Measurements from ENCODE around the gene ST6GALNAC3. TPM values are rescaled to one million over a fixed set of nuclear protein-coding genes. Genes with fewer than 3 reads are reported as not detected.
"Not testable (repeated sequence)": the region's sequence is repeated elsewhere in the genome, so short reads cannot be mapped to it uniquely, and the experiment has no call there.

ST6GALNAC3 gene
- total RNA-seq, 2 experiments from 2014 or later, result 0.50 to 1.2 TPM

DNA sequence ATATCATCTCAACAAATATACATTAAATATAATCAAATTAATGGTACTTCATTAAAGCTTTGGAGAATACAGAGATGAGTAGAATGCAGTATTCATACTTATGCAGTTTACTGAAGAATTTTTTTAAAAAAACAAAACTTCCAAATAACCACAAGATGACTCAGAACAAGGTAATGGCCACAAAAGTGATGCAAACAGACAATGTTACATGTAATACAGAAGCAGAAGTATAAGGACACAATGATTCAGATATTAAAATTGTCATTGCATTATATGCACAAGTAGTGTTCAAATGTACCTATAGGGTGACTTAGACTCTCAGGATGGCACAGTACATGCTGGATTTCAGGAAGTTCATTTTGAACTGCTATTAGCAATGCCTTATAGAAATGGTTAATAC is 565.5 kb downstream of the ST6GALNAC3 start:
- ChIA-PET CTCF (ENCODE audit: unreplicated experiment) (no interaction called here), POLR2A (no interaction called here)
- Histone ChIP-seq H3K9me2 (ENCODE audit: insufficient read depth, low read length) (no peaks in the 10 kb centered on the region), H2AFZ (ENCODE audit: low read length) (no peak overlapping the region), H3K36me3 (ENCODE audit: insufficient read depth, low read length) (no peaks in the 10 kb centered on the region), H3K79me2 (ENCODE audit: insufficient read depth, low read depth, low read length) (no peaks in the 10 kb centered on the region), H3K4me3 (ENCODE audit: low read depth, low read length, poor library complexity, severe bottlenecking) (no peak overlapping the region), H3K4me2 (ENCODE audit: low read length) (no peak overlapping the region), H3K4me1 (ENCODE audit: insufficient read depth, low read length, poor library complexity, severe bottlenecking) (no peaks in the 10 kb centered on the region), H4K20me1 (ENCODE audit: insufficient read depth, low read length) (no peaks in the 10 kb centered on the region), H3K27ac (ENCODE audit: low read depth, low read length, poor library complexity, severe bottlenecking) (no peak overlapping the region), H3K9me3 (ENCODE audit: low read length) (no peaks in the 10 kb centered on the region)
- no peak for DNase-seq (ENCODE audit: low spot score)
- TF ChIP-seq, protein P1, sequence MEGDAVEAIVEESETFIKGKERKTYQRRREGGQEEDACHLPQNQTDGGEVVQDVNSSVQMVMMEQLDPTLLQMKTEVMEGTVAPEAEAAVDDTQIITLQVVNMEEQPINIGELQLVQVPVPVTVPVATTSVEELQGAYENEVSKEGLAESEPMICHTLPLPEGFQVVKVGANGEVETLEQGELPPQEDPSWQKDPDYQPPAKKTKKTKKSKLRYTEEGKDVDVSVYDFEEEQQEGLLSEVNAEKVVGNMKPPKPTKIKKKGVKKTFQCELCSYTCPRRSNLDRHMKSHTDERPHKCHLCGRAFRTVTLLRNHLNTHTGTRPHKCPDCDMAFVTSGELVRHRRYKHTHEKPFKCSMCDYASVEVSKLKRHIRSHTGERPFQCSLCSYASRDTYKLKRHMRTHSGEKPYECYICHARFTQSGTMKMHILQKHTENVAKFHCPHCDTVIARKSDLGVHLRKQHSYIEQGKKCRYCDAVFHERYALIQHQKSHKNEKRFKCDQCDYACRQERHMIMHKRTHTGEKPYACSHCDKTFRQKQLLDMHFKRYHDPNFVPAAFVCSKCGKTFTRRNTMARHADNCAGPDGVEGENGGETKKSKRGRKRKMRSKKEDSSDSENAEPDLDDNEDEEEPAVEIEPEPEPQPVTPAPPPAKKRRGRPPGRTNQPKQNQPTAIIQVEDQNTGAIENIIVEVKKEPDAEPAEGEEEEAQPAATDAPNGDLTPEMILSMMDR (conservative IDR thresholded peaks at IDR 0.05; ENCODE audit: low read length), result no peak
- TF ChIP-seq EZH2phosphoT487 (IDR thresholded peaks at IDR 0.05; ENCODE audit: borderline replicate concordance, low read depth, low read length), result no peak
- BruUV-seq (replicated peaks), result no TSS peak
- intact Hi-C loops (cut with micrococcal nuclease; ENCODE audit: unreplicated experiment), result no loop called here

DNA sequence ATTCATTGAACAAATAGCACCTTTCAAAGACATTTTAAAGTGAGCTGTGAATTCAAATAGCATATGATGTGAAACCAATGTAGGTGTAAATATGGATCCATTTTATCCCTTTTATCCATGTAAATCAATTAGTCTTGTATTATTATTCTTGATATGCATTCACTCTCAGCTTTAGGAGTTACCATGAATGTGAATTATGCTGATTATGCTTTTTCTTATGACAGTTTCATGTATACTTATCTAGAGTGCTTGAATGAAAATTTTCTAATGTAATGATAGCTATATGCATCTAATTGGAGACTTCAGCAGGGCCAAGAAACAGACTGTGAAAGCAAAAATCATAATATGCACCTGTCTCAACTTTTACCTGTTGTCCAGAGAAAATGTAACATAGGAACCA is 566.2 kb downstream of the ST6GALNAC3 start:
- DNase-seq (ENCODE audit: low spot score), result no peak
- POLR2A ChIA-PET, result no interaction called here
- no peaks in the 10 kb centered on the region for H3K9me3 ChIP-seq (ENCODE audit: low read length)
- BruUV-seq (replicated peaks), result no TSS peak
- no peaks in the 10 kb centered on the region for H3K36me3 ChIP-seq (ENCODE audit: insufficient read depth, low read length)
- H3K4me3 ChIP-seq (ENCODE audit: low read depth, low read length, poor library complexity, severe bottlenecking), result no peak overlapping the region
- no peaks in the 10 kb centered on the region for H3K4me1 ChIP-seq (ENCODE audit: insufficient read depth, low read length, poor library complexity, severe bottlenecking)
- CTCF ChIA-PET (ENCODE audit: unreplicated experiment), result no interaction called here
- no peaks in the 10 kb centered on the region for H3K9me2 ChIP-seq (ENCODE audit: insufficient read depth, low read length)
- no peak overlapping the region for H2AFZ ChIP-seq (ENCODE audit: low read length)
- no peak overlapping the region for H3K4me2 ChIP-seq (ENCODE audit: low read length)
- no peaks in the 10 kb centered on the region for H4K20me1 ChIP-seq (ENCODE audit: insufficient read depth, low read length)
- TF ChIP-seq, protein P1 (conservative IDR thresholded peaks at IDR 0.05; ENCODE audit: low read length), result no peak
- TF ChIP-seq EZH2phosphoT487 (IDR thresholded peaks at IDR 0.05; ENCODE audit: borderline replicate concordance, low read depth, low read length), result no peak
- intact Hi-C loops (cut with micrococcal nuclease; ENCODE audit: unreplicated experiment), result no loop called here
- H3K79me2 ChIP-seq (ENCODE audit: insufficient read depth, low read depth, low read length), result no peaks in the 10 kb centered on the region
- H3K27ac ChIP-seq (ENCODE audit: low read depth, low read length, poor library complexity, severe bottlenecking), result no peak overlapping the region

DNA sequence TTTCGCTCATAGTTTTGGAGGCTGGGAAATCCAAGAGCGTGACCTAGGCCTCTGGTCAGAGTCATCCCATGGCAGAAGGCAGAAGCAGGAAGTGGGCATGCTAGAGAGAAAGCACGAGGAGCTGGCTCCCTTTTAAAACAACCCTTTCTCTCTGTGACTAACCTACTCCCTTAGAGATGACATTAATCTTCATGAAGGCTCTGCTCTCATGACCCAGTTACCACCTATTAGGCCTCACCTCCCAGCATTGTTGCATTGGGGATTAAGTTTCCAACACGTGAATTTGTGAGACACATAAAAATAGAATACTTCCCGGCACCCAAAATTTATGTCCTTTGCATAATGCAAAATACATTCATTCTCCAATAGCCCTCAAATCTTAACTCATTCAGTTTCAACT is 569.6 kb downstream of the ST6GALNAC3 start:
- TF ChIP-seq, protein P1 (conservative IDR thresholded peaks at IDR 0.05; ENCODE audit: low read length), result no peak
- TF ChIP-seq EZH2phosphoT487 (IDR thresholded peaks at IDR 0.05; ENCODE audit: borderline replicate concordance, low read depth, low read length), result no peak
- no TSS peak for BruUV-seq (replicated peaks)
- no peak for DNase-seq (ENCODE audit: low spot score)
- no peak overlapping the region for H3K4me3 ChIP-seq (ENCODE audit: low read depth, low read length, poor library complexity, severe bottlenecking)
- no peak overlapping the region for H3K4me2 ChIP-seq (ENCODE audit: low read length)
- no peak overlapping the region for H3K27ac ChIP-seq (ENCODE audit: low read depth, low read length, poor library complexity, severe bottlenecking)
- intact Hi-C loops (cut with micrococcal nuclease; ENCODE audit: unreplicated experiment), result no loop called here
- H3K79me2 ChIP-seq (ENCODE audit: insufficient read depth, low read depth, low read length), result no peaks in the 10 kb centered on the region
- H4K20me1 ChIP-seq (ENCODE audit: insufficient read depth, low read length), result no peaks in the 10 kb centered on the region
- ChIA-PET CTCF (ENCODE audit: unreplicated experiment) (no interaction called here), POLR2A (no interaction called here)
- no peak overlapping the region for H2AFZ ChIP-seq (ENCODE audit: low read length)
- no peaks in the 10 kb centered on the region for H3K4me1 ChIP-seq (ENCODE audit: insufficient read depth, low read length, poor library complexity, severe bottlenecking)
- no peaks in the 10 kb centered on the region for H3K9me2 ChIP-seq (ENCODE audit: insufficient read depth, low read length)
- H3K9me3 ChIP-seq (ENCODE audit: low read length), result no peaks in the 10 kb centered on the region
- no peaks in the 10 kb centered on the region for H3K36me3 ChIP-seq (ENCODE audit: insufficient read depth, low read length)

DNA sequence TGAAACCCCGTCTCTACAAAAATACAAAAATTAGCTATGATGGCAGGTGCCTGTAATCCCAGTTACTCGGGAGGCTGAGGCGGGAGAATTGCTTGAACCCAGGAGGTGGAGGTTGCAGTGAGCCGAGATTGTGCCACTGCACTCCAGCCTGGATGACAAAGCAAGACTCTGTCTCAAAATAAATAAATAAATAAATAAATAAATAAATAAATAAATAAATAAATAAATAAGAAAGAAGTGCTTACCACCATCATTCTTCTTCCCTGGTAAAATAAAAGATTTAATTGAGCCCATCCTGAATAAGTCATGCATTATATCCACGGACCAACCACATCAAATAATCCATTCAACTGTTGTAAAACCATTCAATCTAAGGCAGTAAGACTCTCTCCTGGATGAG is 578.3 kb downstream of the ST6GALNAC3 start:
- CTCF ChIA-PET (ENCODE audit: unreplicated experiment); H3K9me3 ChIP-seq (ENCODE audit: low read length); H3K36me3 ChIP-seq (ENCODE audit: insufficient read depth, low read length); H4K20me1 ChIP-seq (ENCODE audit: insufficient read depth, low read length); H3K4me3 ChIP-seq (ENCODE audit: low read depth, low read length, poor library complexity, severe bottlenecking); H3K79me2 ChIP-seq (ENCODE audit: insufficient read depth, low read depth, low read length); H2AFZ ChIP-seq (ENCODE audit: low read length); intact Hi-C loops (cut with micrococcal nuclease; ENCODE audit: unreplicated experiment); BruUV-seq (replicated peaks); H3K4me2 ChIP-seq (ENCODE audit: low read length); H3K27ac ChIP-seq (ENCODE audit: low read depth, low read length, poor library complexity, severe bottlenecking); H3K9me2 ChIP-seq (ENCODE audit: insufficient read depth, low read length); H3K4me1 ChIP-seq (ENCODE audit: insufficient read depth, low read length, poor library complexity, severe bottlenecking); POLR2A ChIA-PET; DNase-seq (ENCODE audit: low spot score): not testable (repeated sequence)

Measured in OCI-LY7 (cell line).